NCI-H460 (cell line): ENCODE measurements around the gene MESP2. TPM values are rescaled to one million over a fixed set of nuclear protein-coding genes. Genes with fewer than 3 reads are reported as not detected.
"Not testable (repeated sequence)": the region's sequence is repeated elsewhere in the genome, so short reads cannot be mapped to it uniquely, and the experiment has no call there.

Experiments
- DNase-seq: peaks from one replicate; pipeline ENCODE4 v3.0.0-alpha.2; 2016; ENCODE audit warnings: low read depth; ENCODE audit errors: extremely low read depth
- total RNA-seq: library from RNA; depleted of rRNA; stranded (reverse); fragments of >200 nt; shearing (Covaris generic); gene quantifications from 2 replicates; pipeline ENCODE4 v1.2.3, GENCODE V29; 2014

MESP2 gene
- total RNA-seq, 1 experiment from 2014 or later: not detected

DNA sequence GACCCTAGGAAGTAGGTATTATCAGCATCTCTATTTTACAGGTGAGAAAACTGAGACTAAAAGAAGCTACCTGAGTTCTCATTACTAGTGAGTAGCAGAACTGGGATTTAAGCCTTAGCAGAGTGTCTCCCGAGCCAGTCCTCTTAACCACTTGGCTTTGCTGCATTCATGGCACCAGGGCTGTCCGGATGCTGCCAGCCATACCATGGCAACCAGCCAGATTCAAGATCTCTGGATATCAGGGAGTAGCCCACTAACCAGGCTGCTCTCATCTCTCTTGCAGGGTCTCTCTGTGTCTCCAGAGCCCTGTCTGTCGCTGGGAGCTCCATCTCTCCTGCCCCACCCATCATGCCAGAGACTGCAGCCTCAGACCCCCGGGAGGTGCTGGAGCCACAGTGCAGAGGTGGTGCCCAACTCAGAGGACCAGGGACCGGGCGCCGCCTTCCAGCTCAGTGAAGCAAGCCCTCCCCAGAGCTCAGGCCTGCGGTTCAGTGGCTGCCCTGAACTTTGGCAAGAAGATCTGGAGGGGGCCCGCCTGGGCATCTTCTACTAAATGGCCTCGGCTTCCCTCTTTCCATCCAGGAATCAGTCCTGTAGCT is 1.7 kb downstream of the MESP2 start:
- no peak for DNase-seq

GRCh38 chr15:89778861-89779260 is 2.7 kb downstream of the MESP2 start:
- no peak for DNase-seq

GRCh38 chr15:89780601-89781000 is 4.5 kb downstream of the MESP2 start:
- no peak for DNase-seq

GRCh38 chr15:89781055-89781454 is 4.9 kb downstream of the MESP2 start:
- DNase-seq: no peak

DNA sequence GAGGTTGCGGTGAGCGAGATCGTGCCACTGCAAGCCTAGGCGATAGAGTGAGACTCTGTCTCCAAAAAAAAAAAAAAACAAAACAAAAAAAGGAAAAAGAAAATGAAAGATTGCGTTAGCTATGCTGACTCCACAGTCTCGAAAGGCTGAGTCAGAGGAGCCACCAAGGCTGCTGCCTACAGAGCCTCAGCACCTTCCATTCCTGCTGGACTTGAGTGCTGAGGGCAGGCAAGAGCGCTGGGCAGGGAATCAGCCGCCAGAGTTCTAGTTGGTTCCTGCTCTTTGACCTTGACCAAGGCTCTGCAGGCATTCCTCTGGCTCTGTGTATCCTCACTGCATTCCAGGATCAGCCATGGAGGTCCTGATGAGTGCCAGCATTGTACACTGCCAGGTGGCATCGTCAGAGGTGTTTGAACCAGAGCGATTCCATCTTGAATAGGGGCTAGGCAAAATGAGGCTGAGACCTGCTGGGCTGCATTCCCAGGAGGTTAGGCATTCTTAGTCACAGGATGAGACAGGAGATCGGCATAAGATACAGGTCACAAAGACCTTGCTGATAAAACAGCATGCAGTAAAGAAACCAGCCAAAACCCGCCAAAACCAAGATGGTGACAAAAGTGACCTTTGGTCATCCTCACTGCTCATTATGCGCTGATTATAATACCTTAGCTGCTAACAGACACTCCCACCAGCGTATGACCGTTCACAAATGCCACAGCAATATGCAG is 5.9 kb downstream of the MESP2 start:
- DNase-seq: no peak

GRCh38 chr15:89782619-89782950 is 6.5 kb downstream of the MESP2 start:
- DNase-seq: not testable (repeated sequence)

DNA sequence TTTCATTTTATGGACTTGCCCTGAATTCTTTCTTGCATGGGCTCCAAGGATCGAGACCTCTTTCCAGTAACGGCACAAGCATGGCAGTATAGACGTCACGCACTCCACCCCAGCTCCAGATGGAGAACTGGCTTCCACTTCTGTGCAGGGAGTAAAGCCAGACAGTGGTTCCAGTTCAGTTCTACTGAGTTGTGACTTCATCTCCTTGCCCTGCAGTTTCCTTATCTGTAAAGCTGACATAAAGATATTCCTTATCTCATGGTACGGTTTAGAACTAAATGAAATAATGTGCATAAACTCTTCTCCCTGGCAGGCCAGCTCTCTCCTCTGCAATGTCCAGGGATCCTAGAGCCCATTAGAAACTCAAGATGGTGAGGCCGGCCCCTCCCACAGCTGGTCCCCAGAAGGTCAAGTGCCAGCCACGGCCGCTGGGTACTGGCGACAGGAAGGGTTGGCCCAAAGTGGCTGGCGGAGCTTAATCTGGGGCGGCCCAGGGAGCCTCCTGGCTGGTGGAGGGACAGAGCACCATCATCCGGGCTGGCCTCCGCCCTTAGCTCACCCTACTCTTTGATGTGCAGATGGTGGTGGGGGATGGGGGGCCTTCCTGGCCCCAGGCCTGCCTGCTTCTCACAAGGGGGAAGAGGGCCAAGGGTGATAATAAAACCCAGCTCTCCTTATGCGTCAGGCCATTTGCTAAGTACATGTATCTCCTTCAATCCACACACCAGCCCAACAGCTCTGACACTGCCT is 7.2 kb downstream of the MESP2 start:
- DNase-seq: no peak

GRCh38 chr15:89783861-89784685 is 7.9 kb downstream of the MESP2 start:
- DNase-seq: no peak

DNA sequence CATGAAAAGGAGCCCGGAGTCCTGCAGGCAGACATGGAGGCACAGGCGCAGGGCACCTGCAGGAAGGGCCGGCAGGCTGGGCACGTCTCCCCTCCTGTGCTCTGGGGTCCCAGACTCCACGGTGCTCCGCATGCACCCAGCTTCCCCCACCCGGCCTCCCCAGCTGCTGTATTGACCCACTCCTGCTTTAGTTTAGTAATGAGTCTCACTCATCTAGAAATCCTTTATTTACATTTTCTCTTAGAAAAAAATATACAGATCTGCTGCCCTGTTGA is 8.5 kb downstream of the MESP2 start:
- DNase-seq: no peak

GRCh38 chr15:89785064-89785773 is 9.1 kb downstream of the MESP2 start:
- no peak for DNase-seq

DNA sequence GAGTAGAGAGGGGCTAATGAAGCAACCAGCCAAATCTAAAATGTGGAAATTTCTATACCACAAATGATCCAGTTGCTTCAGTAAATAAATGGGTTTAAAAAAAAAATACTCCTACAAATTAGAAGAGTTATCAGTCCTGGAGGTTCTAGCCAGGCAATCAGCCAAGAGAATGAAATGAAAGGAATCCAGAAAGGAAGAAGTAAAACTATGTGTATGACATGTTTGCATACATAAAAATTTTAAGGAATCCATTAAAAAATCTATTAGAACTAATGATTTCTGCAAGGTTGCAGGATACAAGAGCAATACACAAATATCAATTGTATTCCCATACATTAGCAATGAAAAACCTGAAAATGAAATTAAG is 9.6 kb downstream of the MESP2 start:
- no peak for DNase-seq

DNA sequence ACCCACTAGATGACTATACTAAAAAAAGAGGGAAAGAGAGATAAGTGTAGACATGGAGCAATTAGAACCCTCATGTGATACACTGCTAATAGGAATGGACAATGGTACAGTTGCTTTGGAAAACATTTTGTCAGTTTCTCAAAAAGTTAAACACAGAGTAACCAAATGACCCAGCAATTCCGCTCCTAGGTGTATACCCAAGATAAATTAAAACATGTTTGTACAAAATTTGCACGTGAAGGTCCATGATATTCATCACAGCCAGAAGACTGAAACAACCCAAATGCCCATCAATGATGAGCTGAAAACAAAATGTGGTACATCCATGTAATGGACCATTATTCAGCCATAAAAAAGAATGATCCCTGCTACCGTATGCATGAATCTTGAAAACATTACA is 11.8 kb downstream of the MESP2 start:
- DNase-seq: no peak

GRCh38 chr15:89788585-89788984 is 12.5 kb downstream of the MESP2 start:
- DNase-seq: not testable (repeated sequence)

DNA sequence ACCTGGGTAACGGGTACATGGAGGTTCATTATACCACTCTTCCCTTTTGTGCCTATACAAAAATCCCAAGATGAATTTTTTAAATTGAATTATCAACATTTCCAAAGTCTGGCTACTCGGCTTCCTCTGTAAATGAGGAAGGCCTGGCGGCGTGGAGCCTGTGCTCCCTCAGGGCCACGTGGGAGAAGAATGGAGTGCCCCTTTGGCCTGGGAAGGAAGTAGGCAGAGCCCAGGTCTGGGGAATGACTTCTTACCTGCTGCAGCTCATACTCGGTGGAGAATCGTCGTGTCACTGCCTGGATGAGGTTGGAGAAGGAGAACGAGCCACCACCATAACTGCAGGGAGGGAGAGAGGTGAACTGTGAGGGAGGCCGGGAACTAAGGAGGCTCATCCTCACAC is 14.1 kb downstream of the MESP2 start:
- no peak for DNase-seq

GRCh38 chr15:89790661-89791060 is 14.5 kb downstream of the MESP2 start:
- no peak for DNase-seq

DNA sequence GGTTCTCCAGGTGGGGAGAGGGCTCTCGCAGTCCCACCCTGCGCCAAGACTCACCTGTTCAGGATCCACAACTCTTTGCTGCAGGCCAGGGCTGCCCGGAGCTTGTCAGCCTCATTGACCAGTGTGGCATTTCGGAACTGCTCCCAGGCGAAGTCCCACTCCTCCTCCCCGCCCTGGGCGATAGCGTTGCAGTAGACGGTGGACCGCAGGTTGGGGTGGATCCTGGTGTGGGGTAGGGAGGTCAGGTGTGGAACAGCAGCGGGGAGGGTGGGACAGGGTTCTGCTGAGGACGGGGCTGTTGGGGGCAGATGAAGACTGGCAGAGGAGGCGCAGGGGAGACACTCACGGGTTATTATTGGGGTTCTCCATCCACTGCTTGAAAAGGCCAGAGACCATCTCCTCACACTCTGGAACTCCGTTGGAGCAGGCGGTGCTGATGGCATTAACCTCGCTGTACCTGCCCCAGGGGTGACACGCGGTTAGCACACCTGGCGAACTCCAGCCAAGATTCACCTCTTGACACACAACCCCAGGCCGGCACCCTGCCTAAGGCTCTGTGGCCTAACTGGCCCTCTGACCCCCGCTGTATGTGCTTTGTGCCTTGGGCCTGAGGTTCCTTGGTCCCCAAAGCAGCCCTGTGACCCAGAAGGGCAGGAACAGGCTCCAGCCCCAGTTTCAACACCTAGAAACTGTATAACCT is 16.1 kb downstream of the MESP2 start:
- no peak for DNase-seq

DNA sequence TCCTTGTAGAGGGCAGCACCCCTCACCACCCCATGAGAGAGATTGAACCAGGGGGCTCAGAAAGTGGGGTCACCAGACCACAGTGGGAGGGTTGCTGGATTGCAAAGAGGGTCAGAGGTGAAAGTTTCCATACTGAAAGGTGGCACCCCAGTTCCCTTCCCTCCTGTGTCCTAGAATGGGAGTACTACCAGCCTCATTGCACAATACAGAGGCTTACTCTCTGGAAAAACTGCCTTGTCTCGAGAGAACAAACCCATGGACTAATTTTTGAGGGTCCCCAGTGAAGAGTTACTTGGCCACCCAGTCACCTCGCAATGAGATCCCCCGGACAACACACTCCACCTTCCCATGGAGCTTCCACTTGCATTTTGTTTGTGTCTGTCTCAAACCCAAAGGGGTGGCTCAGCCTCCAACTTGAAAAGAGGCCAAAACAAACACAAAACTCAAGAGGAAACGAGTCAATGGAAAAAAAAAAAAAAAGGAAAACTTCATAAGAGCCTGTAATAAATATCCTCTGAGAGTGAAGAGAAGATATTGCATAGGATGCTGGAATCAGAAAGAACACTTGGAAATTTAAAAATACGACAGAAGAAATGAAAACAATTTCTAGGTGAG is 18.6 kb downstream of the MESP2 start:
- no peak for DNase-seq

- no peak for DNase-seq
These were observed 19.9 kb downstream of the MESP2 start for GRCh38 chr15:89795996-89796395.

- DNase-seq: no peak
These were observed 21.6 kb downstream of the MESP2 start for GRCh38 chr15:89797678-89798201.
